ENCODE results near the gene LYL1.

- TF ChIP-seq, protein P1, sequence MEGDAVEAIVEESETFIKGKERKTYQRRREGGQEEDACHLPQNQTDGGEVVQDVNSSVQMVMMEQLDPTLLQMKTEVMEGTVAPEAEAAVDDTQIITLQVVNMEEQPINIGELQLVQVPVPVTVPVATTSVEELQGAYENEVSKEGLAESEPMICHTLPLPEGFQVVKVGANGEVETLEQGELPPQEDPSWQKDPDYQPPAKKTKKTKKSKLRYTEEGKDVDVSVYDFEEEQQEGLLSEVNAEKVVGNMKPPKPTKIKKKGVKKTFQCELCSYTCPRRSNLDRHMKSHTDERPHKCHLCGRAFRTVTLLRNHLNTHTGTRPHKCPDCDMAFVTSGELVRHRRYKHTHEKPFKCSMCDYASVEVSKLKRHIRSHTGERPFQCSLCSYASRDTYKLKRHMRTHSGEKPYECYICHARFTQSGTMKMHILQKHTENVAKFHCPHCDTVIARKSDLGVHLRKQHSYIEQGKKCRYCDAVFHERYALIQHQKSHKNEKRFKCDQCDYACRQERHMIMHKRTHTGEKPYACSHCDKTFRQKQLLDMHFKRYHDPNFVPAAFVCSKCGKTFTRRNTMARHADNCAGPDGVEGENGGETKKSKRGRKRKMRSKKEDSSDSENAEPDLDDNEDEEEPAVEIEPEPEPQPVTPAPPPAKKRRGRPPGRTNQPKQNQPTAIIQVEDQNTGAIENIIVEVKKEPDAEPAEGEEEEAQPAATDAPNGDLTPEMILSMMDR (IDR thresholded peaks at IDR 0.05; ENCODE audit: low read depth, low read length, missing input control): no peak
- no peak for TF ChIP-seq RXRA (IDR thresholded peaks at IDR 0.05)
- TF ChIP-seq SP1 (IDR thresholded peaks at IDR 0.05): no peak
- TF ChIP-seq MAX (IDR thresholded peaks at IDR 0.05): no peak
- TF ChIP-seq JUND (IDR thresholded peaks at IDR 0.05): no peak
- no peak for TF ChIP-seq YY1 (IDR thresholded peaks at IDR 0.05)
- no peak for TF ChIP-seq TAF1 (conservative IDR thresholded peaks at IDR 0.05)
Measured at GRCh38 chr19:13100841-13101589, 1.6 kb downstream of the LYL1 start.
